AG04449 (cell line): ENCODE data around the gene SPON1.

Experiments used
- CTCF ChIA-PET: fragments of 350-600 bp; formaldehyde crosslinking; extraction: SDS; loops from one replicate; lab custom pipeline; 2021; ENCODE audit warnings: antibody characterized with exemption; lab: Yijun Ruan, JAX
- POLR2A ChIA-PET: fragments of 400-600, 350-600 bp; formaldehyde crosslinking; extraction: SDS; loops from one replicate; lab custom pipeline; 2020; ENCODE audit warnings: antibody characterized with exemption, inconsistent platforms; lab: Yijun Ruan, JAX
- DNase-seq: peaks from one replicate; pipeline ENCODE4 v3.0.0-alpha.2; 2010; ENCODE audit warnings: low read depth, low spot score
- H3K4me3 ChIP-seq: 2 replicates; pipeline ENCODE4 v1.5.1; 2011; ENCODE audit warnings: low read depth, mild to moderate bottlenecking, control low read depth, low read length
- CTCF ChIP-seq: IDR thresholded peaks from one replicate; pipeline ENCODE4 v1.5.1; 2011; ENCODE audit warnings: mild to moderate bottlenecking, moderate library complexity, low read length, control low read depth, inconsistent platforms; ENCODE audit not compliant: insufficient read depth; ENCODE audit errors: missing control alignments

Gene SPON1

GRCh38 chr11:14309425-14310192 lies 347.1 kb downstream of the SPON1 start:
- ChIA-PET CTCF (interaction anchor here (0.9 to 12.8 kb wide), 7 partner anchors 9 to 183 kb away, joined by 3 to 469 read pairs (median 4); no protein-coding TSS in a partner anchor), POLR2A (no interaction called here)
- H3K4me3 ChIP-seq: no peak overlapping the region
- DNase-seq: no peak
- TF ChIP-seq CTCF: no peak

GRCh38 chr11:14310679-14311078 lies 348.2 kb downstream of the SPON1 start:
- DNase-seq: no peak
- TF ChIP-seq CTCF: no peak
- H3K4me3 ChIP-seq: no peak overlapping the region
- ChIA-PET CTCF (interaction anchor here (1.1 to 2.7 kb wide), 2 partner anchors 10 to 143 kb away, joined by 4 to 10 read pairs; no protein-coding TSS in a partner anchor), POLR2A (no interaction called here)

GRCh38 chr11:14312736-14313438 lies 350.4 kb downstream of the SPON1 start:
- POLR2A ChIA-PET: no interaction called here
- no peak overlapping the region for H3K4me3 ChIP-seq
- TF ChIP-seq CTCF: no peak
- DNase-seq: peak; percentile 66
- CTCF ChIA-PET: interaction anchor here (1.4 to 3.2 kb wide), 4 partner anchors 10 to 143 kb away, joined by 3 to 16 read pairs (median 10); no protein-coding TSS in a partner anchor

- DNase-seq: no peak
- no peak for TF ChIP-seq CTCF
- no peak overlapping the region for H3K4me3 ChIP-seq
- POLR2A ChIA-PET: no interaction called here
- CTCF ChIA-PET: interaction anchor here (0.6 to 3.2 kb wide), 6 partner anchors 9 to 980 kb away, joined by 3 to 16 read pairs (median 6); no protein-coding TSS in a partner anchor
Measured at GRCh38 chr11:14314127-14314526, 351.6 kb downstream of the SPON1 start.

GRCh38 chr11:14315130-14315529 lies 352.6 kb downstream of the SPON1 start:
- no peak overlapping the region for H3K4me3 ChIP-seq
- no peak for TF ChIP-seq CTCF
- CTCF ChIA-PET: interaction anchor here (1.0 to 2.3 kb wide), 6 partner anchors 9 to 140 kb away, joined by 3 to 8 read pairs (median 6); no protein-coding TSS in a partner anchor
- POLR2A ChIA-PET: no interaction called here
- no peak for DNase-seq
